A673 (cell line): ENCODE data around the gene RBBP6. TPM values are rescaled to one million over a fixed set of nuclear protein-coding genes. Genes with fewer than 3 reads are reported as not detected.

Experiments
- Bru-seq: library from RNA; stranded (reverse); fragments of 400-500 nt; gene quantifications from one replicate; lab custom pipeline; 2021; lab: Mats Ljungman, UMichigan
- BruChase-seq, 2 experiments: library from RNA; stranded (reverse); fragments of 400-500 nt; gene quantifications; one replicate each; lab custom pipeline; 2021; lab: Mats Ljungman, UMichigan
- BruUV-seq: library from RNA; stranded (reverse); fragments of 400-500 nt; replicated peaks from 2 replicates; lab custom pipeline; 2021; lab: Mats Ljungman, UMichigan
- CTCF ChIA-PET: fragments of 300-600 bp; sonication (Branson Sonifier 250); formaldehyde crosslinking; loops from one replicate; lab custom pipeline; 2022; ENCODE audit warnings: antibody characterized with exemption; lab: Charles Lee
- POLR2A ChIA-PET: fragments of 300-600 bp; sonication (Branson Sonifier 250); formaldehyde crosslinking; loops from one replicate; lab custom pipeline; 2022; ENCODE audit warnings: antibody characterized with exemption; ENCODE audit not compliant: low non-redundant PET; lab: Charles Lee
- DNase-seq: peaks from one replicate; pipeline ENCODE4 v3.0.0-alpha.2; 2015; ENCODE audit warnings: low spot score
- H3K27ac ChIP-seq: fragments of 200-600 bp; sonication (generic); 2 replicates; pipeline ENCODE4 v1.5.1; 2016; ENCODE audit warnings: mixed run types, low read depth, mild to moderate bottlenecking, mixed read lengths, antibody characterized with exemption, low read length; ENCODE audit not compliant: poor library complexity, severe bottlenecking
- H3K27me3 ChIP-seq: fragments of 200-600 bp; sonication (generic); replicated peaks from 2 replicates; pipeline ENCODE4 v1.6.1; 2017; ENCODE audit warnings: mixed run types, low read depth, mild to moderate bottlenecking, mixed read lengths, antibody characterized with exemption, low read length; ENCODE audit not compliant: insufficient read depth, poor library complexity
- H3K36me3 ChIP-seq: fragments of 200-600 bp; sonication (generic); 2 replicates; pipeline ENCODE4 v1.6.1; 2016; ENCODE audit warnings: mixed run types, mild to moderate bottlenecking, mixed read lengths, antibody characterized with exemption, low read length; ENCODE audit not compliant: insufficient read depth, poor library complexity, severe bottlenecking
- H3K4me1 ChIP-seq: fragments of 200-600 bp; sonication (generic); 2 replicates; pipeline ENCODE4 v1.6.1; 2017; ENCODE audit warnings: mixed run types, mild to moderate bottlenecking, mixed read lengths, antibody characterized with exemption, low read length; ENCODE audit not compliant: insufficient read depth, poor library complexity, severe bottlenecking
- H3K4me3 ChIP-seq: fragments of 200-600 bp; sonication (generic); 2 replicates; pipeline ENCODE4 v1.5.1; 2016; ENCODE audit warnings: low read depth, mixed run types, mild to moderate bottlenecking, mixed read lengths, low read length; ENCODE audit not compliant: poor library complexity, severe bottlenecking
- H3K9me3 ChIP-seq: fragments of 200-600 bp; sonication (generic); 2 replicates; pipeline ENCODE4 v1.6.1; 2016; ENCODE audit warnings: mixed run types, low read depth, mild to moderate bottlenecking, mixed read lengths, antibody characterized with exemption, low read length; ENCODE audit not compliant: poor library complexity, severe bottlenecking
- CTCF ChIP-seq: fragments of 300-800, 200-600 bp; sonication (generic); conservative IDR thresholded peaks from 2 replicates; pipeline ENCODE4 v1.5.1; 2017; ENCODE audit warnings: low read depth, mild to moderate bottlenecking, antibody characterized with exemption, low read length, moderate library complexity, mixed read lengths
- EZH2 ChIP-seq: fragments of 200-600 bp; sonication (generic); IDR thresholded peaks from 2 replicates; pipeline ENCODE4 v1.6.1; 2017; ENCODE audit warnings: borderline replicate concordance, low read depth, mild to moderate bottlenecking, mixed read lengths, antibody characterized with exemption, low read length; ENCODE audit not compliant: poor library complexity, severe bottlenecking
- intact Hi-C: fragments of 100-400 bp; cut with micrococcal nuclease; formaldehyde crosslinking; loops from one replicate; pipeline ENCODE4 v1.10.0; 2022; ENCODE audit not compliant: unreplicated experiment
- long read RNA-seq: library from polyadenylated mRNA; stranded (forward); transcript quantifications from one replicate; pipeline ENCODE4 v2.0.0, GENCODE V29; 2022
- total RNA-seq: library from RNA; stranded (reverse); gene quantifications from 2 replicates; pipeline ENCODE4 v1.2.3, GENCODE V29; 2021

Gene RBBP6, protein sequence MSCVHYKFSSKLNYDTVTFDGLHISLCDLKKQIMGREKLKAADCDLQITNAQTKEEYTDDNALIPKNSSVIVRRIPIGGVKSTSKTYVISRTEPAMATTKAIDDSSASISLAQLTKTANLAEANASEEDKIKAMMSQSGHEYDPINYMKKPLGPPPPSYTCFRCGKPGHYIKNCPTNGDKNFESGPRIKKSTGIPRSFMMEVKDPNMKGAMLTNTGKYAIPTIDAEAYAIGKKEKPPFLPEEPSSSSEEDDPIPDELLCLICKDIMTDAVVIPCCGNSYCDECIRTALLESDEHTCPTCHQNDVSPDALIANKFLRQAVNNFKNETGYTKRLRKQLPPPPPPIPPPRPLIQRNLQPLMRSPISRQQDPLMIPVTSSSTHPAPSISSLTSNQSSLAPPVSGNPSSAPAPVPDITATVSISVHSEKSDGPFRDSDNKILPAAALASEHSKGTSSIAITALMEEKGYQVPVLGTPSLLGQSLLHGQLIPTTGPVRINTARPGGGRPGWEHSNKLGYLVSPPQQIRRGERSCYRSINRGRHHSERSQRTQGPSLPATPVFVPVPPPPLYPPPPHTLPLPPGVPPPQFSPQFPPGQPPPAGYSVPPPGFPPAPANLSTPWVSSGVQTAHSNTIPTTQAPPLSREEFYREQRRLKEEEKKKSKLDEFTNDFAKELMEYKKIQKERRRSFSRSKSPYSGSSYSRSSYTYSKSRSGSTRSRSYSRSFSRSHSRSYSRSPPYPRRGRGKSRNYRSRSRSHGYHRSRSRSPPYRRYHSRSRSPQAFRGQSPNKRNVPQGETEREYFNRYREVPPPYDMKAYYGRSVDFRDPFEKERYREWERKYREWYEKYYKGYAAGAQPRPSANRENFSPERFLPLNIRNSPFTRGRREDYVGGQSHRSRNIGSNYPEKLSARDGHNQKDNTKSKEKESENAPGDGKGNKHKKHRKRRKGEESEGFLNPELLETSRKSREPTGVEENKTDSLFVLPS (N-terminal part only)
- 72.2 and 78.9 TPM in 2 replicates for total RNA-seq
- Bru-seq, nascent RNA, result percentile 99 among the genes with signal in this experiment
- BruChase-seq, experiment 1, labeled RNA remaining after a 2-hour chase, result percentile 99 among the genes with signal in this experiment
- percentile 94 among the genes with signal in this experiment for BruChase-seq, experiment 2, labeled RNA remaining after a 6-hour chase
- long read RNA-seq, full-length matches to known transcripts, result 15 of 74 reads
- long read RNA-seq, partial matches to known transcripts, result 52 of 74 reads
- long read RNA-seq, other reads (novel, unspliced or antisense), result 7 of 74 reads

DNA sequence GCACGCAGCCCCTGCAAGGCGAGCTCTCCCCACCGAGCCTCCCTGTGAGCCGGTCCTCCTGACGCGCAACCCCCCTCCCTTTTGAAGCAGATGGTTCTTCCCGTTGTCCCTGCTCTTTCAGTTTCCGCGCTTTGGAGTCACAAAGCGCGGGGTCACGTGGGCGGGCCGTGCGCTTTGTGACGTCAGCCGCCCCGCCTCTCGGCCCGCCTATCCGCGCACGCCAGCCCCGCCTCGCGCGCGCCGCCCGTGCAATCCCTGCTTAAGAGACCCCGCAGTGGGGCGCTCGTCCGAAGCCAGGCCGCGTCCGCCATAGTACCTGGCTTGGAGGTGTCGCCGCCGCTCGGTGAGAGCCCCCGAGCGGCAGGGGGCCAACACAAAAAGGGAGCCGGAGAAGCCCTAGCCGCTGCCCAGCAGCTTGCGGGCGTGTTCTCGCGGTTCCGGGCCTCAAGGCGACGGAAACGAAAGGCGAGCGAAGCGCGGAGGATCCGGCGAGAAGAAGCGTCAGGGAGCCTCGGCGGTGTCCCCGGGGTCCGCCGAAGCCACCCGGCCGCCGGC lies at the start of gene RBBP6:
TSS of gene RBBP6 (plus strand) at position 272 of the 555 bp plus-strand sequence. CDS start 1,061 bp downstream, outside the sequence.
- Histone ChIP-seq H3K27me3 (no peaks in the 10 kb centered on the region), H3K9me3 (no peaks in the 10 kb centered on the region), H3K4me3 (peak within 1 kb of the TSS; percentile 94), H3K36me3 (peaks cover 12% of the 10 kb centered on the region), H3K27ac (peak within 1 kb of the TSS; percentile 100), H3K4me1 (peaks cover 22% of the 10 kb centered on the region)
- CTCF ChIA-PET, result interaction anchor here (1.4 kb wide), 1 partner anchor 22 kb away, joined by 5 read pairs; no protein-coding TSS in a partner anchor
- BruUV-seq, result no TSS peak
- POLR2A ChIA-PET, result interaction anchor here (0.6 kb wide), 1 partner anchor 11 kb away, joined by 25 read pairs; no protein-coding TSS in a partner anchor
- peak; percentile 97 for DNase-seq
- intact Hi-C loops, result no loop called here
- TF ChIP-seq EZH2, result no peak
- peak; percentile 24; the same call in 1 of the 2 replicates for TF ChIP-seq CTCF

DNA sequence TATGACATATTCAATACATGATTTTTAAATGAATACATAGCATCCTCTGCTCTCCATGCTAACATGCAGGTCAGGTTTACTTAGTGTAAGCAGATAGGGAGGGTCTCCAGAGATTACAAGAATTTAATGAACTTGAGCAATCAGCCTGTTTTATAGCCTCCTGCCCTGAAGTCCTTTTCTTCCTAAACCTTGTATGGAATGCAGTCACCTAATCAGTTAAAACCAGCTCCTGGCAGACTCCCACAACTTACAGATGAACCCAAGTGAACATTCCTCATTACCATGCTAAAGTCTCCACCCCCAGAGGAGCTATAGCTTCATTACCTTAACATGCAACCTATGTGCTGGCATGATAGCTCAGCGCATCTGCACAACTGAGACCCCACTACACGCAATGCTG lies 48.5 kb upstream of the RBBP6 start:
- no peak overlapping the region for H3K4me3 ChIP-seq
- POLR2A ChIA-PET, result no interaction called here
- intact Hi-C loops, result no loop called here
- TF ChIP-seq EZH2 (no peak), CTCF (no peak)
- peak; percentile 38 for DNase-seq
- BruUV-seq, result no TSS peak
- CTCF ChIA-PET, result no interaction called here
- peaks cover 1% of the 10 kb centered on the region for H3K4me1 ChIP-seq
- H3K27me3 ChIP-seq, result no peaks in the 10 kb centered on the region
- H3K27ac ChIP-seq, result no peak overlapping the region
- no peaks in the 10 kb centered on the region for H3K36me3 ChIP-seq
- no peaks in the 10 kb centered on the region for H3K9me3 ChIP-seq
